Psoas muscle (tissue), 8 donors: ENCODE data around the gene MYO5A. TPM values are rescaled to one million over a fixed set of nuclear protein-coding genes. Genes with fewer than 3 reads are reported as not detected.

Experiments
- ATAC-seq, 4 donors: fragments of 200-7000 bp; cut with Tn5 transposase; one replicate each; pipeline ENCODE4 v1.9.1; 2020; ENCODE audit warnings: moderate library complexity in 3 of 4, mild to moderate bottlenecking in 2 of 4
- DNase-seq, 2 donors: peaks; one replicate each; pipeline ENCODE4 v3.0.0-alpha.2; 2020
- H3K27ac ChIP-seq: fragments of 200-600 bp; one replicate; pipeline ENCODE4 v1.8.0; 2022
- H3K27me3 ChIP-seq, 3 donors: fragments of 200-600 bp in 1 of 3; one replicate each; pipeline versions ENCODE4 v1.6.1 to v1.8.0; 2013 to 2022; ENCODE audit warnings: low read length in 2 of 3, mild to moderate bottlenecking in 2 of 3, moderate library complexity in 1 of 3; ENCODE audit not compliant: insufficient read depth in 3 of 3
- H3K36me3 ChIP-seq, 2 donors: fragments of 200-600 bp in 1 of 2; one replicate each; pipeline versions ENCODE4 v1.6.1 to v1.8.0; 2013 to 2022; ENCODE audit warnings: low read depth in 1 of 2, mild to moderate bottlenecking in 1 of 2, moderate library complexity in 1 of 2; ENCODE audit not compliant: insufficient read depth in 1 of 2
- H3K4me1 ChIP-seq: fragments of 200-600 bp; one replicate; pipeline ENCODE4 v1.8.0; 2022
- H3K4me3 ChIP-seq: fragments of 200-600 bp; one replicate; pipeline ENCODE4 v1.8.0; 2022; ENCODE audit warnings: mild to moderate bottlenecking
- H3K9me3 ChIP-seq: fragments of 200-600 bp; one replicate; pipeline ENCODE4 v1.8.0; 2022
- WGBS, 3 donors: extraction: QIAGEN DNeasy Blood & Tissue Kit; methylation state at CpG; one replicate each; pipeline versions ENCODE4 v1.1.6 to v1.1.7; 2013; 5-methylcytosine and 5-hydroxymethylcytosine counted together
- intact Hi-C, 2 donors: fragments of 100-400 bp; cut with DNase I; formaldehyde crosslinking; loops; one replicate each; pipeline versions ENCODE4 v1.11.0 to v1.14.2; 2022
- polyA plus RNA-seq, 3 donors: library from polyadenylated mRNA; stranded (reverse); fragments of 200-250 nt; gene quantifications; one replicate each; pipeline ENCODE4 v1.2.3, GENCODE V29; 2013
- total RNA-seq, 4 donors: library from RNA; stranded (reverse); fragmentation: NEBNext Ultra II Directional in 2 of 4; extraction: Animal tissue kit (Norgen Biotek cat#: 25700) in 2 of 4; gene quantifications; one replicate each; pipeline versions ENCODE4 v1.2.1 to v1.2.4, GENCODE V29; 2021 to 2023
- TF ChIP-seq, protein P1 (sequence below): fragments of 200-600 bp; IDR thresholded peaks from one replicate; pipeline ENCODE4 v1.8.0; 2022; ENCODE audit warnings: antibody characterized with exemption
- donor health status: healthy with polysubstance abuse.
- donor health status: DM: no; HTN: no; CAD: no; lungs with moderate emphysema.
- donor health status: Bipolar disorder and iron deficiency.
- donor health status: healthy.
- donor health status: DM: yes; HTN: yes; CAD: no.
- donor health status: DM: no; HTN: no; CAD: no.
- donor health status: DM: no; HTN: no; CAD: no.
- donor health status: DM: yes; HTN: yes; CAD: no.

The MYO5A gene
- total and polyA plus RNA-seq, 7 donors = 3.6 to 9.9 (median 6.3) TPM

DNA sequence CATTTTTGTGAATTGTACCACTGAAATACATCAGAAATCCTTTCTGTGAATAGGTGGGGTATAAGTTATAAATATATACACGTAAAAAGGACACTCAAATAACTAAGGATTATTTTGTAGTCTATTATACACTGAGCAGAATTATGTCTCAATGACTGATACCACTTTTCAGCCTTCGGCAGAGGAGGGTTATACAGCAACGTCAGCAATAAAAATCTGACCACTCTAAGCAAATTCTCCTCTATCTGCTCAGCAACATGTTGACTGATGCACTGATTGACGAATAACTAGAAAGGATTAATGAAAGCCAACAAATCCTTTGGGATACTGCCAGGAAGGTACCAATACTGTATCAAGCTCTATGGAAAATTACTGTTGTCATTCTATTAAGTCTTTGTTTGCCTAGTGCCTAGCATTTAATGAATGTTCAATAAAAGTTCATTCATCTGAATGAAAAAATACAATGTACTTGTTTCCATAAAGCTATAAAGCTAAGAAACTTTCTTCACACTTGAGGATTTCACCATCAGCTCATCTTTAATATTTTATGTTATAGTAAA is 34.9 kb upstream of the MYO5A start:
- intact Hi-C loops = loop anchor here in 1 of 2 donors (10.0 kb wide), 1 partner anchor 309 kb away; no protein-coding TSS in a partner anchor
- ATAC-seq (no peak), DNase-seq (no peak)
- WGBS, 3 donors = 36 to 64% (median 43%) methylated on average over 4 of the region's 4 CpGs
- Histone ChIP-seq H3K36me3 (no peaks in the 10 kb centered on the region), H3K27me3 (no peaks in the 10 kb centered on the region), H3K9me3 (no peaks in the 10 kb centered on the region), H3K4me1 (peaks cover 60% of the 10 kb centered on the region), H3K27ac (peak overlapping the region; percentile 30), H3K4me3 (peak overlapping the region; percentile 88)
- TF ChIP-seq, protein P1, sequence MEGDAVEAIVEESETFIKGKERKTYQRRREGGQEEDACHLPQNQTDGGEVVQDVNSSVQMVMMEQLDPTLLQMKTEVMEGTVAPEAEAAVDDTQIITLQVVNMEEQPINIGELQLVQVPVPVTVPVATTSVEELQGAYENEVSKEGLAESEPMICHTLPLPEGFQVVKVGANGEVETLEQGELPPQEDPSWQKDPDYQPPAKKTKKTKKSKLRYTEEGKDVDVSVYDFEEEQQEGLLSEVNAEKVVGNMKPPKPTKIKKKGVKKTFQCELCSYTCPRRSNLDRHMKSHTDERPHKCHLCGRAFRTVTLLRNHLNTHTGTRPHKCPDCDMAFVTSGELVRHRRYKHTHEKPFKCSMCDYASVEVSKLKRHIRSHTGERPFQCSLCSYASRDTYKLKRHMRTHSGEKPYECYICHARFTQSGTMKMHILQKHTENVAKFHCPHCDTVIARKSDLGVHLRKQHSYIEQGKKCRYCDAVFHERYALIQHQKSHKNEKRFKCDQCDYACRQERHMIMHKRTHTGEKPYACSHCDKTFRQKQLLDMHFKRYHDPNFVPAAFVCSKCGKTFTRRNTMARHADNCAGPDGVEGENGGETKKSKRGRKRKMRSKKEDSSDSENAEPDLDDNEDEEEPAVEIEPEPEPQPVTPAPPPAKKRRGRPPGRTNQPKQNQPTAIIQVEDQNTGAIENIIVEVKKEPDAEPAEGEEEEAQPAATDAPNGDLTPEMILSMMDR = no peak

DNA sequence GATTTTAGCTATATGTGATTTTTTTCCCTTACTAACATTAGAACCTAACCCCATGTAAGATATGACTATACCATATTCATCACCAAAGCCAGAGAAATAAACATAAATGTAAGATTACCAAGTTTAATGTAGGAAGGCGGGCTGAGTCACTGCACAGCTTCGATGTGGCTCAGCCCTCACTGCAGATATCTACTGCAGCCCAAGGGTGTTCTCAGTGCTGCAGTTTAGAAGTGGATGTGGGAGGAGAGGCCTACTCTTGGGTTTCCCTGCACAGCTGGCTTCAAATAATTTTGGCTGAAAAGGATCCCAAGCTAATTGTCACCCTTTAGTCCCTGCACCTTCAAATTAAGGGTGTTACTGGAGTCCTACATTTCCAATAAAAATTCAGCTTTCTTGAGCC is 30.9 kb upstream of the MYO5A start:
- WGBS, 3 donors = 73 to 83% (median 81%) methylated on average over 2 of the region's 2 CpGs
- ATAC-seq (no peak), DNase-seq (peak in 1 of 2 donors; percentile 25)
- TF ChIP-seq, protein P1 = no peak
- Histone ChIP-seq H3K4me3 (peak overlapping the region; percentile 2), H3K36me3 (peaks cover 0 to 15% of the 10 kb centered on the region in 2 donors), H3K9me3 (no peaks in the 10 kb centered on the region), H3K27ac (peak overlapping the region; percentile 79), H3K27me3 (no peaks in the 10 kb centered on the region), H3K4me1 (peaks cover 67% of the 10 kb centered on the region)
- intact Hi-C loops = no loop called here

DNA sequence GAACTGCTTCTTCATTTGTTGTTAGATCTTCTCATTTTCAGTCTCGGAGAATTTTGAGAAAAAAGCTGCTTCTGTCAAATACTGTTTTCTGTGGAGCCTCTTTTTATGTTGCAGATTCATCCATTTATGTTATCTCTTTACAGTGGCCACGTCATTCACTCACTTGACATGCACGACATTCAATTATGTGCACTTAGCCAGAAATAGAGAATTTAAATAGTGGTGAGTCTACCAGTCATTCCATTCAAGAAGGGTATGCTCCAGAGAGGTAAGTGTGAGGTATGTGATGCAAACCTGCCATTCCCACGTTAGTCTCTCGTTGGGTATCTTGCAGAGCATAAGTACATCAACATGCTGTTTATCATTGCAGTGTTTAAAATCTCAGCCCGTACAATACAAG is 30.3 kb upstream of the MYO5A start:
- H3K4me3 ChIP-seq = no peak overlapping the region
- H3K27me3 ChIP-seq = no peaks in the 10 kb centered on the region
- intact Hi-C loops = no loop called here
- 71 to 86% (median 74%) methylated on average over 6 of the region's 6 CpGs for WGBS, 3 donors
- peak overlapping the region; percentile 79 for H3K27ac ChIP-seq
- peaks cover 65% of the 10 kb centered on the region for H3K4me1 ChIP-seq
- no peaks in the 10 kb centered on the region for H3K9me3 ChIP-seq
- TF ChIP-seq, protein P1 = no peak
- DNase-seq (no peak), ATAC-seq (no peak)
- peaks cover 0 to 19% of the 10 kb centered on the region in 2 donors for H3K36me3 ChIP-seq

GRCh38 chr15:52558196-52558595 is 29.5 kb upstream of the MYO5A start:
- WGBS, 3 donors = 86 to 94% (median 87%) methylated on average over 5 of the region's 5 CpGs
- intact Hi-C loops = no loop called here
- H3K36me3 ChIP-seq = peaks cover 0 to 24% of the 10 kb centered on the region in 2 donors
- peak overlapping the region; percentile 63 for H3K4me3 ChIP-seq
- H3K27ac ChIP-seq = peak overlapping the region; percentile 79
- no peaks in the 10 kb centered on the region for H3K27me3 ChIP-seq
- peaks cover 65% of the 10 kb centered on the region for H3K4me1 ChIP-seq
- ATAC-seq = peak; percentile 50 to 75 (median 66)
- no peaks in the 10 kb centered on the region for H3K9me3 ChIP-seq
- TF ChIP-seq, protein P1 = no peak
- DNase-seq = no peak

- H3K4me3 ChIP-seq = peak overlapping the region; percentile 63
- H3K27me3 ChIP-seq = no peaks in the 10 kb centered on the region
- H3K9me3 ChIP-seq = no peaks in the 10 kb centered on the region
- peaks cover 68% of the 10 kb centered on the region for H3K4me1 ChIP-seq
- TF ChIP-seq, protein P1 = no peak
- H3K36me3 ChIP-seq = peaks cover 0 to 30% of the 10 kb centered on the region in 2 donors
- ATAC-seq = peak; percentile 85 to 92 (median 89)
- H3K27ac ChIP-seq = peak overlapping the region; percentile 79
- no peak for DNase-seq
- intact Hi-C loops = no loop called here
These were observed 28.6 kb upstream of the MYO5A start for GRCh38 chr15:52557274-52557641.
